ENCODE measurements around the gene RTN4R. TPM values are rescaled to one million over a fixed set of nuclear protein-coding genes. Genes with fewer than 3 reads are reported as not detected.

The RTN4R gene
- total and polyA plus RNA-seq, 9 of the 15 experiments (the other 6 are each of a cell fraction or from before 2014, with no cell fraction given) = 0.04 to 2.8 (median 1.4) TPM; not detected in 3

- TF ChIP-seq RREB1 (CRISPR knock-in tag; IDR thresholded peaks at IDR 0.05) (no peak), YBX1 (IDR thresholded peaks at IDR 0.05) (no peak), ZNF280A (IDR thresholded peaks at IDR 0.05; ENCODE audit: low read depth, partially characterized antibody) (no peak), ZNF740 (CRISPR knock-in tag; IDR thresholded peaks at IDR 0.05) (0 out of 2 replicates have a peak, but pooled peaks have one; percentile 9), ZNF740 (tag; IDR thresholded peaks at IDR 0.05) (no peak), NR1H2 (CRISPR knock-in tag; IDR thresholded peaks at IDR 0.05) (no peak), MED1 (CRISPR knock-in tag; IDR thresholded peaks at IDR 0.05; ENCODE audit: borderline replicate concordance) (0 out of 2 replicates have a peak, but pooled peaks have one; percentile 68), ZBED1 (IDR thresholded peaks at IDR 0.05) (0 out of 2 replicates have a peak, but pooled peaks have one; percentile 20), SAFB (IDR thresholded peaks at IDR 0.05; ENCODE audit: borderline replicate concordance, low read depth, low read length) (no peak), ZBTB12 (CRISPR knock-in tag; IDR thresholded peaks at IDR 0.05) (no peak), ZNF232 (CRISPR knock-in tag; IDR thresholded peaks at IDR 0.05) (no peak), ATF7 (IDR thresholded peaks at IDR 0.05) (no peak), THRB (CRISPR knock-in tag; conservative IDR thresholded peaks at IDR 0.05) (no peak), PHF21A (IDR thresholded peaks at IDR 0.05; ENCODE audit: borderline replicate concordance, low read depth) (no peak), SRSF9 (IDR thresholded peaks at IDR 0.05; ENCODE audit: borderline replicate concordance, low read depth, low read length) (no peak), CXXC5 (CRISPR knock-in tag; IDR thresholded peaks at IDR 0.05) (0 out of 2 replicates have a peak, but pooled peaks have one; percentile 25), ZNF197 (CRISPR knock-in tag; IDR thresholded peaks at IDR 0.05; ENCODE audit: low read depth) (no peak)
Measured at GRCh38 chr22:20193761-20194494, 74.2 kb downstream of the RTN4R start (continued).

All from K562 (cell line).